HG03066 (cell line): ENCODE results near the gene MCRIP1.

Experiments used
- ATAC-seq: cut with Tn5 transposase; IDR thresholded peaks from one replicate; pipeline ENCODE4 v1.9.1; 2021; ENCODE audit warnings: low read depth; ENCODE audit not compliant: unreplicated experiment

Gene MCRIP1, protein sequence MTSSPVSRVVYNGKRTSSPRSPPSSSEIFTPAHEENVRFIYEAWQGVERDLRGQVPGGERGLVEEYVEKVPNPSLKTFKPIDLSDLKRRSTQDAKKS

DNA sequence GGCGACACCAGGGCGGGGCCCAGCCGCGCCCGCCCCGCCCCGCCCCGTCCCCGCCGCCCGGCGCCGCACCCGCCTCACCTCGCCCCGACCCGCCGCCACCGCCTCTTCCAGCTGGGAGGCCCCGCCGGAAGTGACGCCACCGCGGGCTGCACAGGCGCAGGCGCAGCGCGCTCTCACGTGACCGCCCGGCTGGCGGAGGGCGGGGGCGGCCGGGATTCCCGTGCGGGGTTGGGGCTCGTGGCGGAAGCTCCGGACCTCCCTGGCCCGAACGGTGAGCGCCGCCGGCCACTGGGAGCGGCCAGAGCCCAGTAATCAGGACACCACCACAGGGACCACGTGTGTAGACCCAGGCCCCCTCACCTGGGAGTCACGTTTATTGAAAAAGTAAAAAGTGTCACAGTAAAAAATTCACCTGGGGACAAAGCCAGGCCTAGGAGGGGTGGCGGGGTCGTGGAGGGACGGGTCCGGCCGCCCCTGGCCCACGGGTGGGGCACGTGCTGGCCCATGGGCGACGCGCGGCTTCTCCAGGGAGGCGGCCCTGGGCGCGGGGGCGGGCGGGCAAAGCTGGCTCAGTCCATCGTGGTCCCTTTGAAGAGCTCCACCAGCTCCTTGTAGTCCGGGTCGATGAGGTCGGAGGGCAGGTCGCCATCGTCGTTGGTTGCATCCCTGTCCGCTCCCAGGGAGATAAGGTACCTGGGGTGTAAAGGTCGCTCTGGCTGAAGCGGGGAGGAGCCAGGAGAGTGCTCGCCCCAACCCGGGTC, at the start of gene MCRIP1:
Gene MCRIP1 (minus strand): TSS at position 132 of the 761 bp plus-strand sequence. CDS start 8,785 bp downstream, outside the sequence.
- peak; percentile 65 for ATAC-seq

DNA sequence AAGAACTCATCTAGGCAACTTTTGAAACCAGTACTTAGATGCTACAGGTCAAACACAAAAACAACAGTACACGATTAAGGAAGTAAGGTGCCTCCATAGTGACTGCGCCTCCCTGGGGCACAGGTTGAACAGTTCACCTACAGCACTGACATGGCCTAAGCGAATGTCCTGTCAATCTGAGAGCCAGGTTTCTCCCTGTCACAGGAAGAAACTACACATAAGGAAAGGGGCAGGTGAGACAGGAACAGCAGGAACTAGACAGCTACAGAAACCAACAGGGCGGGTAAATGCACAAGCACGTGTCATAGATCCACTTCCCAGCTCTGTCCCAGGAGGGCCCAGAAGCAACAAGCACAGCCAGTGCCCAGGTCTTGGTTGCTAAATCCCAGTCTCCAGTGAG, 46.0 kb upstream of the MCRIP1 start:
- no peak for ATAC-seq

DNA sequence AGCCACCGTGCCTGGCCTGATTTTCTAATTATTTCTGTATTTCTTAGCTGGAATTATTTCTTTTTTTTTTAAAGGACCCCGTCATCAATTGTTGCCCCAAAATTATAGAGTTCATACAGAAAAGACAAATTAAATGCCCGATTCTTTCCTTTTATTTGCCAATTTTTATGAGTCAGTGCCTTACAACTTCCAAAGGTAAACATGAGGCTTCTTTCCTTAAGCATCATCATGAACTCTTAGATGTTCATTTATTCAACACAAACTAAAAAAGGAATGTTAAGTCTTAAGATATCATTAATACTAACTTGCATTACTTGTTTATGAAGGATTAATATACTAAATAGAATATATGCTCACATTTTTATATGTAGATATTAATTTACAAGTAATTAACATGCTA, 45.2 kb upstream of the MCRIP1 start:
- no peak for ATAC-seq

DNA sequence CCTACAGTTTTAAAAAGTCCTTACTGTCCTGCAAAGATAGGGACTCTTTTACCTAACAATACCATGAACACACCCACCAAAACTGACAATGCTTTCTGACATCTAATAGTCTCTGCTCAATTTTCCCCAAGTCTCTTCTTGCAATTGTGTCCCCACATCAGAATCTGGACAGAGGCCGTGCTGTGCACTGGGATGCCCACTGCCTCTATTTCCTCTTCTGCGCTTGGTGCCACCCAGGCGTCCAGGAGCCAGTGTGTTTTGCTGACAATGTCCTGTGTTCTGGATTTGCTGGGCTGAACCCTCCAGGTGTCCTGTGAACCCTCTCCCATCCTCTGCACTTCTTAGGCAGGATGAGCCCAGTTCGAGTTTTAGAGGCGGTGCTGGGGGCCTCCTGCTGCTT, 44.5 kb upstream of the MCRIP1 start:
- ATAC-seq: no peak

DNA sequence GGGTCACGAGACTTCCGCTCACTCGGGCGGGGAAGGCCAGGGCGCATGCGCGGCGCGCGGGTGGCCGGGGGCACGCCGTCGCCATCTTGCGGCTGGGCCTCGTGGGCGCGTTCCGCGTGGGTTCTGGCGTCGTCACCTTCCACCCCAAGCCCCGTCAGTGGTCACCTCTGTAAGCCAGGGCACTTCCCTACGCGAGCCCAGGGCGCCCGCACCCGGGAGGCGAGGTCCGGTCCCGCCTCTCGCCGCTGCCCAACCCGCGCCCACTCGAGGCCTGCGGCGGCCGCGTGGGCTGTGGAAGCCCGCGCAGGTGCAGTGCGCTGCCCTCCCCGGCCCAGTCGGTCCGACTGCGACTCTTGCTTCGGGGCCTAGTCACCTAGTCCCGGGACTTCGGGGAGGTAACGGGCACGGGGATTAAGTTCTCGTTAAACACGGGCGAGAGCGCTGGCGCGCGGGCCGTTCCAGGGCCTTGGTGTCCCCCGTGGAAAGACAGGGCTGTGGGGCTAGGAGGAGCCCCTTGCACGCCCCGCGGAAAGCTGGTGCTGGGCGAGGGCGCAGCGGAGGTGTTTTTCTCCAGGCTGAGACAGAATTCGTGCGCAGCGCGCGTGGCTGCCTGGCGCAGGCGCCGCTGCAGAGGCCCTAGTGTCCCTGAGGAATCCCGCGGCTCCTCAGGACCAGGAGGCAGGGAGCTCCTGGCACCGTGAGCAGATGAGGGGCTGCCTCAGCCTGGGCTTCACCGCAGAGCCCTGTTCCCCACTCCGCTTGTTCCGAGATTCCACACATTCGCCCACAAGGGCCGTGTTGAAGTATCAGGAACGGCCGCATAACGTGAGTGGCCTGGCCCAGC, 38.5 kb upstream of the MCRIP1 start:
- peak; percentile 43 for ATAC-seq

DNA sequence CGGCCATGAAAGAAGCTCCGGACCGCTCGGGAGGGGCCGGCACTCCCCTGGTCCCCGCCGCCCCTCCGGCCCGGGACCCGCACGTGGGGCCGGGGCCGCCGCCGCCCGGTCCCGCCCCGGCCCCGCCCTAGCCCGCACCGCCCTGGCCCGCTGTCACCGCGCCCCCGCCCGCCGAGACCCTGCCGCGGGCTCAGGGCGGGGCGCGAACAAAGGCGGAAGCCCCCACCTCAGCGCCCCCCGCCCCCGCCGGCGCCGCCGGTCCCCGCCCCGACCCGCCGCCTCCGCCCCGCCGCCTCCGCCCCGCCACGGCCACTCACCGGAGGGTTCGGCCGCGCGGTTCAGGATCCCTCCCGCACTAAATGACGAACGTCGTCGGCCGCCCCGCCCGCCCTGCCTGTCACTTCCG, 37.9 kb upstream of the MCRIP1 start, which contains the start of gene ARHGDIA:
Gene ARHGDIA (minus strand): TSS at position 357 of the 406 bp plus-strand sequence. CDS start 1,407 bp downstream, outside the sequence.
- peak; percentile 19 for ATAC-seq

DNA sequence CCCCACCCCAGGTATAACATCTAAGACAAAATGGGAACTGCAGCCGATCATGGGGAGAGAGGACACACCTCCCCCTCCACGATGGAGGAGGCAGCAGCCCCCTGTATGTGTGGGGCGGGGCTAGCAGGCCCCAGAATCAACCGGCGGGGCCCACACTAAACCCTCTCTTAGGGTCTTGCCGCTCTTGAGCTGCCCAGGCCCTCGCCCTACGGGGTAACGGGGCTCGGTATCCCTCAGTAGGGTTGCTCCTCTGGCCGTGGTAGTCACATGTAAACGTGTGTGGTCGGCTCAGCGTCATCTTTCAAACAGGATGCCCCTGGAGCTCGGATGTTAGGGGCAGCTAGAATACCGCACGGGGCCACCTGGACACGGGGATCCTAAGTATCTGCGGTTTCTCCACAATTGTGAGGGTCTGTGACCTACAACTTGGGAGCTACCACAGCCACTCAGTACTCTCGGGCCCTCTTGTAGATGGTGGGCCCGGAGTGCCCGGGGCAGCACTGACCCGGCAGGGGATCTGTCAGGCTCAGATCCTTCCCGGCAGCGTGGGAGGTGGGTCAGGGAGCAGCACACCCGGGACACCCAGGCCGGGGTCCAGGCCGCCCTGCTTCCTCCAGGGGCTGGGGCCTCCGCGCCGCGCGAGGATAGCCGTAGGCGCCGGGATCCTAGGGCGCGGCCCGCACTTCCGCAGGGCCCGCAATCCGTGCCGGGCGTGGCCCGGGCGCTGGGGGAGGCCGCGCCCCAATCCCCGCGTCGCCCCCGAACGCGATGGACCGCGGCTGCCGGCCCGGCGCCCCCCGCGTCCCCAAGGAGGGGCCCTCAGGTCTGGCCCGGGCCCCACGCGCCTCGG, 37.3 kb upstream of the MCRIP1 start:
- peak; percentile 10 for ATAC-seq

DNA sequence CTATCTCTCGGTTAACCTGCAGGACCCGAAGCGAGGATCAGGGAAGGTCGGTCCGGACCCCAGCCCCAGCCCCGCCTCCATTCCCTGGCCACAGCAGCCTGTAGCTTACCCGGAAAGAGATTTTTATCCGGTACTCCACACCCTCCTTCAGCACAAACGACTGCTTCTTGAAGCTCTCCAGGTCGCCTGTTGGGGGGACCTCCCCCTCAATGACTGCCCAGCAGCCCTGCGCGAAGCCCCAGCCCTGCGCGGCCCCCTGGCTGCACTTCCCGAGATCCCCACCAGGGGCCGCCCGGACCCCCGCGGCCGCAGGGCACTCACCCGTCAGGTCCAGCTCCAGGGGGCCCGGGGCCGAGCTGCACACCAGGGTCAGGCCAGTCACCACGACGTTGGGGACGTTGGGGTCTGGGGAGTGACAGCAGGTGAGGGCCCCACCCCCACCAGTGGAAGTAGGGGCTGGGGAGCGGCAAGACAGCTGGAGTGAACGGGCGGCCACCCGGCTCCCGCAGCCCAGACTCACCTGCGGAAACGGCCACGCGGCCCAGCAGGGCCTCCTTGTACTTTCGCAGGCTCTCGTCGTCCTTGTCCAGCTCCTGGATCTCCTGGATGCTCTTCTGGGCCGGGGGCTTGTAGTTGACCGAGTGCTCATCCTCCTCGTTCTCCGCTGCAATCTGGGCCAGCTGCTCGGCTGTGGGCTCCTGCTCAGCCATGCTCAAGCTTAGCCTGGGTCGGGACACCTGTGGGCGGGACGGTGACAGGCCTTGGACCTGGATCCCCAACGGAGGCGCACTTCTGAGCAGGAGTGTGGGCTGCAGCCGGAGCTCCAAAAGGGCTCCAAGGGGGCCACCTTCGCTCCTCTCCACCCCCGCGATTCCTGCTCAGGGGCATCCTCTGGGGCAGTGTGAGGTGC, 36.4 kb upstream of the MCRIP1 start:
- ATAC-seq: no peak

DNA sequence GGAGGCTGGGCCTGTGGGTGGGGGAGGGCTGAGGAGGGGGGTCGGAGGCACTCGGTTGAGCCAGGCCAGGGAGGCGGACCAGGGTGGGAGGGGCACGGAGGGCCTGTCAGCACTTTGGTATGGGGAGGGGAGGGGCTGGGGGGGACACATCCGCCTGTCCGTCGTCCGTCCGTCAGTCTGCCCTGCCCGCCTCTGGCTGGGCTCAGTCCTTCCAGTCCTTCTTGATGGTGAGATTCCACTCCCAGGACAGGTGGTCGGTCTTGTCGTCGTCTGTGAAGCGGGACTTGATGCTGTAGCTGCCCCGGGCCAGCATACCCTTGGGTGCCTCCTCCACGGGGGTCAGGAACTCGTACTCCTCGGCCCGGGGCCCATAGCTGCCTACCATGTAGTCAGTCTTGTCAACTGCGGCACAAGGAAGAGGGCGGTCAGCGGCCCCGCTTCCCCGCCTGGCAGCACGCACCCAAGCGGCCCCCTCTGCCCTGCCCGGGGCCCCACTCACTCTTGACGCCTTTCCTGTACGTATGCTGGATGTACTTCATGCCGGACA, 35.7 kb upstream of the MCRIP1 start:
- ATAC-seq: no peak

DNA sequence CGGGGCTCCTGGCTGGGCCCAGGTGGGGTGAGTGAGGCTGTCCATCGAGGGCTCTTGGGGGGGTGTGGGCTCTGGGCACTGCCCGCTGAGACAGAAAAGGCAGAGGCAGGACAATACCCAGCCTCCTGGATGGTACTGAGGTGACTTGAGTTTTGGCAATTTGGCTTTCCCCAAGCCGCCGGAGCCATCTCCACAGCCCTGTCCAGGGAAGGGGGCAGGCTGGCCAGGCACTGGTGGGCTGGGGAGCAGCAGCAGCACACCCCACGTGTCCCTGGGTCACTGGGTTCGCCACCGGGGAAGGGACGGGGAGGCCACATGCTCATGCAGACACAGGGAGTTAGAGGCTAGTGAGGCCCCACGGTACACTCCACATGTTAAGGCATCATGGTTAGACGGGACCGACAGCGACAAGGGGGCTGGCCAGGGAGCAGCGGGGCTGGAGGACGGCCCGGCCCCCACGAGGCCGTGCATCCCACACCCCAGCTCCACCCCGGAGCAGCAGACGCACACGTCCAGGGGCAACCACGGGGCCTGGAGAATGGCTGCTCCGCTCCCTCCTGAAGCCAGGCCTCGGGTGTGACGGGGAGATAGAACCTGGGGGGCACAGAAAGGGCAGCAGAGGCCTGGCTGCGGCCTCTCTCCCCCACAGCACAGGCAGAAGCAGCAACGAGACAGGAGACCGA, 35.0 kb upstream of the MCRIP1 start:
- ATAC-seq: no peak

DNA sequence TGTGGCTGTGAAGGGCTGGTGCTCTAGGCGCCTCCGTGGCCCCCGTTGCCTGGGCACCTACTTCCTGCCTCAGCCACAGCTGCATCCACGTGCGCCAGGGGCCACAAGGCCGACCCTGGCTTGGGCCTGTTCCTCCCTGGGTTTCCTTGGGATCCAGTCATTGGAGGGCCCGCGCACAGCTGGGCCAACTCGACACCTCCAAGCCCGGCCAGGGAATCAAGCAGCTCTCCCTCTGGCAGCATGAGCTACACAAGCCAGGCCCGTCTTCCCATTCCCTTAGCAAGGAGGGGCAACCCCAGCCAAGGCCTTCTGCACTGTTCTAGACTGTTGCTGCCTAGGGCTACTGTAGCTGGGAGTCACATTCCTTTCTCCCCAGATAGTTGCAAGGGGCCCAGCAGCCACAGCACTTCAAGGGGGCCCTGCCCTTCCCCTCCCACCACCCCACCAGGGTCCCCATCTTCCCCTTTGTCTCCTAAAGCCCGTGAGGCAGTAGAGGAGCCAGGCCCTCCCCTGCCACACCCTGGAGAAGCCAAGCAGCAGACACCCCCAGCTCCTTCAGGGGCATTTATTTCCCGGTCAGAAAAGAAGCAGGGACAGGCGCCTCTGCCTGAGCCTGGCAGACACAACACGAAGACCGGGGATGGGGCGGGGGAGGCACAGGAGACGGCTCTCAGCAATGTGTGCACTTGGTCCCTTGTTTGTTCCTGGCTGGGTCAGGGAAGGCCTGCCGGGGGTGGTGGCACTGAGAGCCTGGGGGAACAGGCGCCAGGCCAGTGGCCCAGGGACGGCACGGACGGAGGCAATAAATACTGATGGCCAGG, 34.3 kb upstream of the MCRIP1 start:
- no peak for ATAC-seq

DNA sequence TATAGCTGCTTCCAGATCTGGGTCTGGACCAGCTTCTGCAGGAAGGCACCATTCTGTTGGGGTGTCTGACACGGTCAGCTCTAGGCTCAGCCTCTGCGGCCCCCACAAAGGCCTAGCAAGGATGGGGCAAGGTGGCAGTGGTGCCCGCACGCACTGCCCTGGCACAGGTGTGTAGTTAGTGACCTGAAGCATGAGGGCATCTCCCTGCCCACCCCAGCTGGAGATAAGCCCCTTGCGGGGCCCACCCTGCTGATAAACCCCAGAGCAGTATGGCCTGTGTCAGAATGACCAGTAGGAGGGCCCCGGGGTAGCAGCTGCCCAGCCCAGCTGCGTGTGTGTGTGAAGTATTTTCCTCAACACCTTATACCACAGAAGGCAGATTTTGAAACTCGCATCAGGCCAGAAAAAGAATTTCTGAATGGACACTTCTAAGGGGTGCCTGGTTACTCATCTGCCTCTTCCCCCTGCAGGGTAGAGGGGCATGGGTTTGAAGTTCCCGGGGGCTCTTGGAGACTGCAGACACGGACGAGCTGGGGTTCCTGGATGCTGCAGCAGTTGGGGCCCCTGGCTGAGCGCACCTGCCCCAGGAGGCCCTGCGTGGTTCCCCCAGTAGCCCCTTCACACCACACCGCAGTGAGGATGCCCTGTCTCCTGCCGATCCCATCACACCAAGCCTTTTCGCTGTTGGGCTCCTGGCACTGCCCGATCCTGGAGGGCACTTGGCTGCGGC, 33.5 kb upstream of the MCRIP1 start:
- ATAC-seq: no peak

DNA sequence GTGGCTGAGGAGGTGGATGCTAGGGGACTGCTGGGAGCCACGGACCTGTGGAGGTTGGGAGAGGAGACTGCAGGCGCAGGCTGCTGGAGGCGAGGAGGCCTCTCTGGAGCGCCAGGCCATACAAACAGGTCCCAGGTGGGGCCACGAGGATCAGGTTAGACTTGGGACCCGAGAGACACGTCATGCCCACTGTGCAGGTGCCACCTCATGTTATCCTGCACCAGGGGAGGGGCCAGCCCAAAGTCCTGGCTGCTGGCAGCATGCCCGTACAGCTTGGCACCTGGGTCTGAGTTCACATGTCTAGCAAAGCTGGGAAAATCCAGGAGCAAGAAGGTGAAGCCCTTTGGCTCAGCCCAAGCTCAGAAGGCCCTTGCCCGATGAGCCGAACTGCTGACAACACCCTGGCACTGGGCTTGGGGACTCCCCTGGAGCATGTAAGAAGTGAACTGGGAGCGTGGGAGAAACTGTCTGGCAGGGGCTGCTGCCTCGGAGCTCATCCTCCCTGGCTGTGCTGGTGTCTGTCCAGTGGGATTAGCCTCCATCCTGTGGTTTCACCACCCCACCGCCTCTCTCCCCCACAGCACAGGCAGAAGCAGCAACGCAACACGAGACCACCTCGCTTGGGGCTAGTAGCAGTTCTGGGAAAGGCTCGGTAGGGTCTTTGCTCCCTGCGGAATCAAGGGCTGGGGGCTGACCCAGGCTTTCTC, 32.8 kb upstream of the MCRIP1 start:
- no peak for ATAC-seq

DNA sequence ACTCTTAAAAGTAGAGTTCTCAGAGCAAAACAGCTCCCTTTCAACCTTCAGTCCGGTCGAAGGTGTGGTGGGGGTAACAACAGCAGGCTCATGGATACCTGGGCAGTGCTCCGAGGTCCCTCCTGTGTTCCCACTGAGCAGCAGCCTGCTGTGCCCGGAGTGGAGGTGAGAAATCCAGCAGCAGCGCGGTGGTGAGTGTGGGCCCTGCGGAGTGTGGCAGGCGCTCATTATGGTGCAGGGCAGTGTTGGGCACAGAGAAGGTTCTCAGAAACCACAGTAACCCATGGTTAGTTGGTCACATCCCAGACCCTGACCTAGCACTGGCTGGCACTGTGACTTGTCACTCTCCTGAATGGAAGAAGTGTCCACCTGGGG, 32.3 kb upstream of the MCRIP1 start:
- no peak for ATAC-seq

DNA sequence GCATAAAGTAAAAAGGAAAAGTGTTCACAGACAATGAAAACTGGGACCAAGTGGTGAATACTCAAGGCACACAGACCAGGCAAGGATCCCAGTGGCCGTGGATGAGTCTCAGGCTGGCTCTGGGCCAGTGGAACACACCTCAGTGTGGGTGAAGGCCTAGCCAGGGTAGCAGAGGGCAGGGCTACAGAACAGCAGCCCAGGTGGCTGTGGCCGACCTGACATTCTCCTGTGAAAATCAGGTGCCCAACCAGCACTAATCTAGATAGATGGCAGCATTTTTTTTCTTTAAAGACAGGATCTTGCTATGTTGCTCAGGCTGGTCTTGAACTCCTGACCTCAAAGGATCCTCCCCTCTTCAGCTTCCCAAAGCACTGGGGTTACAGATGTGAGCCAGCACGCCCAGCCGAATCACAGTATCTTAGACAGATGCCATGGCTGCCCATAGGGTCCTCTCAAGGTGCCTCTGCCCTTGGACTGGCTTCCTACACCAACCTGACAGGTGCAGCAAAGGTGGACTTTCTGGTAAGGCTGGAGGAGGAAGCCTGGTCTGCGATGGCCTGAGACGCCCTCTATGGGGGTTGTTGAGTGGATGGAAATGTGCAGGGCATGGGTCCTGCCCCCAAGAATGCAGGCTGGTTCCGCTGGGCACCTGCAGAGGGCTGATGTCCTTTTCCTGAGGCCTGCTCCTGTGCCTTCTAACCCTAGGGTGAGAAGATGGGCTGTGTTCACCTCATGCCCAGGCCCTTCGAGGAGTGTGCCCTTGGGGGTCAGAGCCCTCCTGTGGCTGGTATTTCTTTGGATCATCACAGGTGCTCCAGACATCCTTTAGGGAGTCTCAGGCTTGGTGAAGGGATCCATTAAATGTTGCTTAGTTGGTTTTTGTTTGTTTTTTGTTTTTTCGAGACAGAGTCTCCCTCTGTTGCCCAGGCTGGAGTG, 31.0 kb upstream of the MCRIP1 start:
- no peak for ATAC-seq
